Renal pelvis (tissue), 12 donors: ENCODE data around the gene RXRB. TPM values are rescaled to one million over a fixed set of nuclear protein-coding genes. Genes with fewer than 3 reads are reported as not detected.
"Not testable (repeated sequence)": the region's sequence is repeated elsewhere in the genome, so short reads cannot be mapped to it uniquely, and the experiment has no call there.

Experiments
- DNase-seq: peaks from one replicate; pipeline ENCODE4 v3.0.0-alpha.2; 2013
- long read RNA-seq, 16 experiments: transcript quantifications; one replicate each; lab custom pipeline, GENCODE V29; 2026
- polyA plus RNA-seq, 3 donors: library from polyadenylated mRNA; unstranded; fragments of 120-200 nt; gene quantifications; one replicate each; pipeline ENCODE4 v1.2.1, GENCODE V29; 2013; ENCODE audit not compliant: insufficient read length in 3 of 3

The RXRB gene
- polyA plus RNA-seq = 10 to 100 TPM; 58.1 to 67.5 (median 61.9) TPM
- long read RNA-seq, donor 1, partial matches to known transcripts = 0 of 8 reads
- long read RNA-seq, donor 1, other reads (novel, unspliced or antisense) = 0 of 8 reads
- long read RNA-seq, donor 2, transcript RXRB-202 (10 exons, 2,846 nt) = major isoform, 5 of 184 reads
- long read RNA-seq, donor 2, partial matches to known transcripts = 171 of 184 reads
- long read RNA-seq, donor 2, other reads (novel, unspliced or antisense) = 0 of 184 reads
- long read RNA-seq, donor 3, partial matches to known transcripts = 6 of 41 reads
- long read RNA-seq, donor 3, other reads (novel, unspliced or antisense) = 28 of 41 reads
- long read RNA-seq, donor 4, transcript RXRB-201 (10 exons, 2,908 nt) = major isoform, 5 of 149 reads
- long read RNA-seq, donor 4, partial matches to known transcripts = 138 of 149 reads
- long read RNA-seq, donor 4, other reads (novel, unspliced or antisense) = 0 of 149 reads
- long read RNA-seq, donor 5, partial matches to known transcripts = 70 of 75 reads
- long read RNA-seq, donor 5, other reads (novel, unspliced or antisense) = 0 of 75 reads
- long read RNA-seq, donor 6, partial matches to known transcripts = 81 of 129 reads
- long read RNA-seq, donor 6, other reads (novel, unspliced or antisense) = 36 of 129 reads
- long read RNA-seq, donor 7, transcript RXRB-201 (10 exons, 2,908 nt) = major isoform, 8 of 113 reads
- long read RNA-seq, donor 7, transcript RXRB-202 (10 exons, 2,846 nt) = minor isoform, 7 of 113 reads
- long read RNA-seq, donor 7, partial matches to known transcripts = 47 of 113 reads
- long read RNA-seq, donor 7, other reads (novel, unspliced or antisense) = 50 of 113 reads
- long read RNA-seq, donor 8, partial matches to known transcripts = 56 of 72 reads
- long read RNA-seq, donor 8, other reads (novel, unspliced or antisense) = 12 of 72 reads
- long read RNA-seq, donor 9, partial matches to known transcripts = 6 of 12 reads
- long read RNA-seq, donor 9, other reads (novel, unspliced or antisense) = 0 of 12 reads
- long read RNA-seq, donor 10, transcript RXRB-201 (10 exons, 2,908 nt) = major isoform, 7 of 151 reads
- long read RNA-seq, donor 10, transcript RXRB-202 (10 exons, 2,846 nt) = minor isoform, 5 of 151 reads
- long read RNA-seq, donor 10, partial matches to known transcripts = 129 of 151 reads
- long read RNA-seq, donor 10, other reads (novel, unspliced or antisense) = 8 of 151 reads
- long read RNA-seq, donor 11, partial matches to known transcripts = 0 of 4 reads
- long read RNA-seq, donor 11, other reads (novel, unspliced or antisense) = 0 of 4 reads
- long read RNA-seq, donor 12, transcript RXRB-202 (10 exons, 2,846 nt) = major isoform, 6 of 149 reads
- long read RNA-seq, donor 12, partial matches to known transcripts = 126 of 149 reads
- long read RNA-seq, donor 12, other reads (novel, unspliced or antisense) = 13 of 149 reads
- long read RNA-seq, donor 13, partial matches to known transcripts = 79 of 120 reads
- long read RNA-seq, donor 13, other reads (novel, unspliced or antisense) = 35 of 120 reads
- long read RNA-seq, donor 14, transcript RXRB-201 (10 exons, 2,908 nt) = major isoform, 5 of 163 reads
- long read RNA-seq, donor 14, partial matches to known transcripts = 138 of 163 reads
- long read RNA-seq, donor 14, other reads (novel, unspliced or antisense) = 11 of 163 reads
- long read RNA-seq, donor 15, transcript RXRB-201 (10 exons, 2,908 nt) = major isoform, 7 of 196 reads
- long read RNA-seq, donor 15, partial matches to known transcripts = 157 of 196 reads
- long read RNA-seq, donor 15, other reads (novel, unspliced or antisense) = 27 of 196 reads
- long read RNA-seq, donor 16, partial matches to known transcripts = 0 of 9 reads
- long read RNA-seq, donor 16, other reads (novel, unspliced or antisense) = 0 of 9 reads

DNA sequence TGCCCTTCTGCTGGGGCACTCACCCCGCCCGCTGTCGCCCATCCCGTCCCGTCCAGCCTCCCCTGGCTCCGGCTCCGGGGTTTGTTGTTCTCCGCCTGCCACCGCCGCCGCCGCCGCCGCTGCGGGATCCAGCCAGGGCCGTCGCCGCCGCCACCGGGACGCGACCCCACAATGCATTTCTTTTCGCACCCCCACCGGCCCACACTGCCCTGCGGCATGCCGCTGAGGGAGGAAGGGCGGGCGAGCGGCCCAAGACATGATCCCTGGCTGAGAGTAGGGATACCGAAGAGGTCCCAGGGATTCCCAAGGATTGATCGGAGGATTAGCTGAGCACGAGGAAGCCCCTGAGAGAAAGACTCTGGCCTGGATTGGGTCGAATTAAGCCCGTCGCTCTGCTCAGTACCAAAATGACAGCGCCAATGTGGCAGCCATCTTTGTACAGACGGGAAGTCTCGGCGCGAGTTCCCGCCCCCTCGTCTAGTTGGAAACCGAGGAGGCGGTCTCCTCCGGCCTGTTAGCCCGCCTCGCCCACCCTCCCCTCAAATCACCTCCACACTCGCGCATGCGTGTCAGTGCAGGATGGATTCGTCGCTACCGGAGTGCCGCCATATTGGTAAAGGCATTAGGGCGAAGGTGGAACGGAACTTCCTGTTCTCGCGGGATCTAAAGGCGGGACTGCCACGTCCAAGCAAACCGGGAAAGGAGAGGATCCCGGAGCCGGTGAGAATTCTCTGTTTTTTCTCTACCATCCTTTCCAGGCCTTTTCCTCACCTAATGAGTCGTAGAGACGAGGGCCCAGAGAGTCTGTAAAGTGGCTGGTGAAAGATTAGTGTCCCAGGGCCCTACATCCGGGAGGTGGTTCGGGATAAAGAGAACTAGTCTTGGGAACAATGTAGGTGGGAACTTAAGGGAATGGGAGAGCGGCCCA is at the start of gene RXRB, which contains the start of gene SLC39A7:
Gene RXRB, minus strand, starts transcription at position 447 of the 928 bp plus-strand sequence. Its CDS starts 189 bp downstream, at position 258.
Gene SLC39A7, plus strand, starts transcription at position 649 of the 928 bp plus-strand sequence. CDS start 379 bp downstream, outside the sequence.
- DNase-seq = peak; percentile 100

GRCh38 chr6:33249732-33250630 is 49.5 kb upstream of the RXRB start:
- DNase-seq = no peak

GRCh38 chr6:33248932-33249731 is 48.7 kb upstream of the RXRB start:
- DNase-seq = peak; percentile 97

DNA sequence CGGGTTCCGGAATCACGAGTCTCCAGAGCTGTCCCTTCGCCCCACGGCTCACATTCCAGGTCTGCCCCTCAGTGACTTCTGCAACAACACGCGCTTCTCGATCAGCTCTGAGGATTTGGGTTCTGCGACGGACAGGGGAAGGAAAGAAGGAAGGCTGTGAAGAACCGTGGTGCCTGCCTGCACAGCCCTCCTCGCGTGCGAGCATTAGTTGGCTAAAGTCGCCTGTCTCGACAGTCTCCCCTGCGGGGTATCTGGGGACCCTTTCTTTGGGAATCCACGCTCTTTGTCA is 48.1 kb upstream of the RXRB start:
- DNase-seq = no peak

GRCh38 chr6:33247977-33248642 is 47.6 kb upstream of the RXRB start:
- peak; percentile 88 for DNase-seq

DNA sequence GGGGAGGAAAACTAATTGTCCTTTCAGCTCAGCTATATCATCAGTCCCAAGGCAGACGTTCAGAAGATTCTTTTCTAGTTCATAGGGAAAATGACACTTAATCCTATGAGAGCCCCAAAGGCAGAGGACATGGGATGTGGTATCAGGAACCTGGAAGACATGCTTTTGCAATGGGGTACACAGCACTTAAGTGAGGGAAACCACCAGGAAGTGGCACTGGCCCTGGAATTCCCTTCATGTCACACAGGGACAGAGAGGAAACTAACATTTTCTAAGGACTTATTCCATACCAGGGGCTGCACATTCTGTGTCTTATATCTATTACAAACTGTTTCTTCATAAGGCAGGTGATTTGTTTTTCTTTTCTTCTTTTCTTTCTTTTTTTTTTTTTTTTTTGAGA is 43.0 kb upstream of the RXRB start:
- DNase-seq = no peak

DNA sequence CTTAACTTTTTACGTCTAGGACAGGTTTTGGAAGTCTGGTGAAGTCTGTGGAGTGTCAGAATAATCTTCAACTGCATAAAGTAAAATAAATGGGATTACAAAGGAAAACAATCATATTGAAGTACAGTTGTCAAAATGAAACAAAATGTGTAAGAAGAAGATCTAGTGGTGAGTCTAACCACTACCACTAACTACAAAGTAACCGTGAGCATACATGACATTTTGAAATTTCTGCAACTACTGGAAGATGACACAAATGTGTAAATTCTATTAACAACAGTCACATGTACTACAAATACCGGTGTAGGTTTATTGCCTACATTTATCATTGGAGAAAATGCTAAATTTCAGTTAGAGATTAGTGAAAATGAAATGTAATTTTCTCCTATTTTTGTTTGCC is 41.5 kb upstream of the RXRB start:
- DNase-seq = no peak

GRCh38 chr6:33237741-33238140 is 37.3 kb upstream of the RXRB start:
- peak; percentile 22 for DNase-seq

DNA sequence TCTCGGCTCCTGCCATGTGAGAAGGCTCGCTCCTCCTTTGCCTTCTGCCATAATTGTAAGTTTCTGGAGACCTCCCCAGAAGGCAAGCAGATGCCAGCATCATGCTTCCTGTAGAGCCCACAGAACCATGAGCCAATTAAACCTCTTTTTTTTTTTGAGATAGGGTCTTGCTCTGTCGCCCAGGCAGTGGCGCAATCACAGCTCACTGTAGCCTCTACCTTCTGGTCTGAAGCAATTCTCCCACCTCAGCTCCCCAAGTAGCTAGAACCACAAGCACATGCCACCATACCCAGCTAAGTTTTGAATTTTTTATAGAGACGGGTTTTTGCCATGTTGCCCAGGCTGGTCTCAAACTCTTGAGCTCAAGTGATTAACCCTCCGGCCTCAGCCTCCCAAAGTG is 36.4 kb upstream of the RXRB start:
- no peak for DNase-seq

- DNase-seq = no peak
These were observed 35.9 kb upstream of the RXRB start for GRCh38 chr6:33236328-33236727.

GRCh38 chr6:33235221-33235634 is 34.8 kb upstream of the RXRB start:
- DNase-seq = peak; percentile 59

GRCh38 chr6:33226503-33227120 is 26.1 kb upstream of the RXRB start:
- not testable (repeated sequence) for DNase-seq

DNA sequence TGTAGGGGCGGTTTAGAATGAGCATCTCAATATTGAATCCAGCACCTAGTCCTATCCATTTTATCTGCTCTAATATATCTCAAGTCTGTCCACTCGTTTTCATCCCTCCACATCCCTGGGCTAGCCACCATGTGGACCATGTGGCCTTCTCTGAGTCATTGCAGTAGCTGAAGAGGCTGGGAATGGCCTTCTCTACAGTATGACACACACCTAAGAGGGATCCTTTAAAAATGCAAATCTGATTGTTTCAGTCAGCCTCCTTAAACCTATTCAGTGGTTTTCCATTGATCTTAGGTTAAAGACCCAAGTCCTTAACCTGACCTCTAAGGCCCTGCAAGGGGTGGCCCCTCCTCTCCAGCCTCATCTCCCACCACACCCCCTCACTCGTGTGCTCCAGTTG is 17.2 kb upstream of the RXRB start:
- DNase-seq = no peak

GRCh38 chr6:33217246-33217645 is 16.8 kb upstream of the RXRB start:
- DNase-seq = no peak

GRCh38 chr6:33216117-33216649 is 15.7 kb upstream of the RXRB start:
- DNase-seq = no peak
